PC-9 (cell line): Measurements from ENCODE around the gene ABCB9. TPM values are rescaled to one million over a fixed set of nuclear protein-coding genes. Genes with fewer than 3 reads are reported as not detected.

Experiments used
- BruUV-seq: library from RNA; stranded (reverse); fragments of 400-500 nt; replicated peaks from 2 replicates; lab custom pipeline; 2021; lab: Mats Ljungman, UMichigan
- CTCF ChIA-PET: fragments of 300-600 bp; sonication (Branson Sonifier 250); formaldehyde crosslinking; loops from one replicate; lab custom pipeline; 2022; ENCODE audit warnings: antibody characterized with exemption; lab: Charles Lee
- POLR2A ChIA-PET: fragments of 300-600 bp; sonication (Branson Sonifier 250); formaldehyde crosslinking; loops from one replicate; lab custom pipeline; 2022; ENCODE audit warnings: antibody characterized with exemption; ENCODE audit not compliant: unreplicated experiment; lab: Charles Lee
- DNase-seq, 2 experiments: peaks; one replicate each; pipeline versions ENCODE4 v3.0.0 to v3.0.0-alpha.2; 2015 to 2022; ENCODE audit warnings: mixed read lengths in 1 of 2
- H2AFZ ChIP-seq: fragments of 200-600 bp; sonication (generic); 2 replicates; pipeline ENCODE4 v1.8.1; 2017; ENCODE audit warnings: antibody characterized with exemption
- H3F3A ChIP-seq: fragments of 200-600 bp; sonication (generic); 2 replicates; pipeline ENCODE4 v1.8.1; 2017; ENCODE audit warnings: antibody characterized with exemption, mild to moderate bottlenecking, low read depth; ENCODE audit not compliant: insufficient read depth
- H3K27ac ChIP-seq: fragments of 200-600 bp; sonication (generic); 2 replicates; pipeline ENCODE4 v1.6.1; 2016; ENCODE audit warnings: mixed run types
- H3K27me3 ChIP-seq: fragments of 200-600 bp; sonication (generic); 2 replicates; pipeline ENCODE4 v1.6.1; 2016; ENCODE audit warnings: low read depth, mixed run types; ENCODE audit not compliant: insufficient read depth
- H3K36me3 ChIP-seq: fragments of 200-600 bp; sonication (generic); 2 replicates; pipeline ENCODE4 v1.6.1; 2016; ENCODE audit warnings: low read depth, mixed run types
- H3K4me1 ChIP-seq: fragments of 200-600 bp; sonication (generic); replicated peaks from 2 replicates; pipeline ENCODE4 v1.6.1; 2016; ENCODE audit warnings: mixed run types; ENCODE audit not compliant: insufficient read depth
- H3K4me2 ChIP-seq: fragments of 200-600 bp; sonication (generic); 2 replicates; pipeline ENCODE4 v1.6.1; 2017; ENCODE audit warnings: mixed run types
- H3K4me3 ChIP-seq: fragments of 200-600 bp; sonication (generic); 2 replicates; pipeline ENCODE4 v1.6.1; 2016; ENCODE audit warnings: mixed run types
- H3K79me2 ChIP-seq: fragments of 200-600 bp; sonication (generic); 2 replicates; pipeline ENCODE4 v1.6.1; 2017; ENCODE audit warnings: low read depth, mixed run types
- H3K9me2 ChIP-seq: fragments of 200-600 bp; sonication (generic); 2 replicates; pipeline ENCODE4 v1.8.1; 2017; ENCODE audit warnings: mild to moderate bottlenecking; ENCODE audit not compliant: insufficient read depth
- H3K9me3 ChIP-seq: fragments of 200-600 bp; sonication (generic); 2 replicates; pipeline ENCODE4 v1.8.1; 2016; ENCODE audit warnings: low read depth; ENCODE audit not compliant: insufficient read depth
- H4K20me1 ChIP-seq: fragments of 200-600 bp; sonication (generic); 2 replicates; pipeline ENCODE4 v1.8.1; 2017; ENCODE audit not compliant: insufficient read depth
- CTCF ChIP-seq: fragments of 200-600 bp; sonication (generic); conservative IDR thresholded peaks from 2 replicates; pipeline ENCODE4 v1.6.1; 2017; ENCODE audit warnings: mixed run types, antibody characterized with exemption, mild to moderate bottlenecking, moderate library complexity
- EZH2 ChIP-seq: fragments of 200-600 bp; sonication (generic); IDR thresholded peaks from 2 replicates; pipeline ENCODE4 v1.8.0; 2017; ENCODE audit warnings: antibody characterized with exemption, low read depth
- intact Hi-C: fragments of 100-400 bp; cut with micrococcal nuclease; formaldehyde crosslinking; loops from one replicate; pipeline ENCODE4 v1.10.0; 2022; ENCODE audit not compliant: unreplicated experiment
- total RNA-seq: library from RNA; stranded (reverse); gene quantifications from 2 replicates; pipeline ENCODE4 v1.2.3, GENCODE V29; 2021

ABCB9 gene
- total RNA-seq, 1 experiment from 2014 or later, result 13.0 TPM

GRCh38 chr12:122955156-122955555 is 11.1 kb downstream of the ABCB9 start:
- no peaks in the 10 kb centered on the region for H3K9me2 ChIP-seq
- no peaks in the 10 kb centered on the region for H3K36me3 ChIP-seq
- H4K20me1 ChIP-seq, result no peaks in the 10 kb centered on the region
- H3F3A ChIP-seq, result peaks cover 15% of the 10 kb centered on the region; the same call in 1 of the 2 replicates
- H3K9me3 ChIP-seq, result no peaks in the 10 kb centered on the region
- ChIA-PET CTCF (no interaction called here), POLR2A (no interaction called here)
- intact Hi-C loops, result no loop called here
- H3K4me1 ChIP-seq, result peaks cover 12% of the 10 kb centered on the region
- H3K27me3 ChIP-seq, result no peaks in the 10 kb centered on the region
- no peak overlapping the region for H3K4me2 ChIP-seq
- TF ChIP-seq EZH2 (no peak), CTCF (no peak)
- no peak for DNase-seq
- BruUV-seq, result no TSS peak
- H3K27ac ChIP-seq, result no peak overlapping the region
- H3K79me2 ChIP-seq, result no peaks in the 10 kb centered on the region
- no peak overlapping the region for H3K4me3 ChIP-seq
- no peak overlapping the region for H2AFZ ChIP-seq

GRCh38 chr12:122951979-122952892 is 14.0 kb downstream of the ABCB9 start:
- intact Hi-C loops, result loop anchor here (1.0 to 5.0 kb wide), 3 partner anchors 92 to 180 kb away; partner anchors contain the start of gene CCDC62
- Histone ChIP-seq H3K27ac (no peak overlapping the region), H3F3A (peaks cover 15% of the 10 kb centered on the region; the same call in 1 of the 2 replicates), H3K9me2 (no peaks in the 10 kb centered on the region), H3K9me3 (no peaks in the 10 kb centered on the region), H3K36me3 (no peaks in the 10 kb centered on the region), H3K27me3 (no peaks in the 10 kb centered on the region), H2AFZ (no peak overlapping the region), H3K4me2 (no peak overlapping the region), H4K20me1 (no peaks in the 10 kb centered on the region), H3K4me3 (no peak overlapping the region), H3K4me1 (peaks cover 19% of the 10 kb centered on the region), H3K79me2 (no peaks in the 10 kb centered on the region)
- DNase-seq, result peak in 1 of 2 experiments; percentile 67
- BruUV-seq, result no TSS peak
- ChIA-PET CTCF (interaction anchor here (2.1 kb wide), 1 partner anchor 92 kb away, joined by 7 read pairs; no protein-coding TSS in a partner anchor), POLR2A (no interaction called here)
- TF ChIP-seq EZH2, result no peak
- peak; percentile 86 for TF ChIP-seq CTCF

- H3K36me3 ChIP-seq, result no peaks in the 10 kb centered on the region
- H2AFZ ChIP-seq, result no peak overlapping the region
- no TSS peak for BruUV-seq
- ChIA-PET POLR2A (no interaction called here), CTCF (interaction anchor here (0.7 to 2.1 kb wide), 2 partner anchors 87 to 91 kb away, joined by 7 to 11 read pairs; no protein-coding TSS in a partner anchor)
- peak in 1 of 2 experiments; percentile 65 for DNase-seq
- peaks cover 27% of the 10 kb centered on the region for H3K4me1 ChIP-seq
- TF ChIP-seq EZH2 (no peak), CTCF (no peak)
- no peak overlapping the region for H3K4me3 ChIP-seq
- no peaks in the 10 kb centered on the region for H3K9me3 ChIP-seq
- H3K9me2 ChIP-seq, result no peaks in the 10 kb centered on the region
- H3F3A ChIP-seq, result peaks cover 17% of the 10 kb centered on the region; the same call in 1 of the 2 replicates
- H3K4me2 ChIP-seq, result no peak overlapping the region
- no peaks in the 10 kb centered on the region for H3K27me3 ChIP-seq
- intact Hi-C loops, result loop anchor here (5.0 kb wide), 1 partner anchor 179 kb away; the partner anchor contains the start of gene CCDC62
- H3K27ac ChIP-seq, result 0 out of 2 replicates have a peak overlapping the region, but pooled peaks have one; percentile 32
- H4K20me1 ChIP-seq, result no peaks in the 10 kb centered on the region
- no peaks in the 10 kb centered on the region for H3K79me2 ChIP-seq
Observed at GRCh38 chr12:122951406-122951805, 14.9 kb downstream of the ABCB9 start.
